ENCODE data around the gene VPS51. TPM values are rescaled to one million over a fixed set of nuclear protein-coding genes. Genes with fewer than 3 reads are reported as not detected.

The VPS51 gene
- total RNA-seq, 1 donor from 2014 or later = 115 TPM

- intact Hi-C loops (cut with DNase I) = no loop called here
- ATAC-seq (peak; percentile 76), DNase-seq (ENCODE audit: low spot score) (no peak)
Observed at GRCh38 chr11:65102142-65103095, 6.4 kb downstream of the VPS51 start.

- intact Hi-C loops (cut with DNase I) = no loop called here
- ATAC-seq = no peak
- DNase-seq (ENCODE audit: low spot score) = no peak
Observed at GRCh38 chr11:65103476-65103875, 7.5 kb downstream of the VPS51 start.

- DNase-seq (ENCODE audit: low spot score) (no peak), ATAC-seq (no peak)
- intact Hi-C loops (cut with DNase I) = no loop called here
Observed at GRCh38 chr11:65104628-65105027, 8.6 kb downstream of the VPS51 start.

GRCh38 chr11:65107078-65107477, 11.1 kb downstream of the VPS51 start:
- DNase-seq (ENCODE audit: low spot score) = no peak
- intact Hi-C loops (cut with DNase I) = no loop called here

GRCh38 chr11:65107751-65108468, 11.9 kb downstream of the VPS51 start:
- DNase-seq (ENCODE audit: low spot score) (no peak), ATAC-seq (no peak)
- intact Hi-C loops (cut with DNase I) = no loop called here

More at GRCh38 chr11:65107078-65107477, 11.1 kb downstream of the VPS51 start:
- ATAC-seq = no peak

GRCh38 chr11:65108469-65109123, 12.6 kb downstream of the VPS51 start:
- ATAC-seq (no peak), DNase-seq (ENCODE audit: low spot score) (no peak)

GRCh38 chr11:65109231-65110198, 13.5 kb downstream of the VPS51 start:
- peak; percentile 64 for DNase-seq (ENCODE audit: low spot score)
- intact Hi-C loops (cut with DNase I) = loop anchor here (10.0 kb wide), 2 partner anchors 95 to 185 kb away; partner anchors contain the start of genes ARL2 and PPP2R5B
- no peak for ATAC-seq

More at GRCh38 chr11:65108469-65109123, 12.6 kb downstream of the VPS51 start:
- intact Hi-C loops (cut with DNase I) = no loop called here

- ATAC-seq (peak; percentile 73), DNase-seq (ENCODE audit: low spot score) (peak; percentile 96)
- intact Hi-C loops (cut with DNase I) = loop anchor here (10.0 kb wide), 2 partner anchors 96 to 186 kb away; partner anchors contain the start of genes ARL2 and PPP2R5B
Observed at GRCh38 chr11:65110354-65110861, 14.4 kb downstream of the VPS51 start.

GRCh38 chr11:65111159-65111743, 15.2 kb downstream of the VPS51 start:
- DNase-seq (ENCODE audit: low spot score) = no peak
- ATAC-seq = peak; percentile 1
- intact Hi-C loops (cut with DNase I) = loop anchor here (10.0 kb wide), 2 partner anchors 96 to 186 kb away; partner anchors contain the start of genes ARL2 and PPP2R5B

GRCh38 chr11:65111744-65112545, 15.9 kb downstream of the VPS51 start, which contains the start of gene TM7SF2:
TM7SF2 (plus strand) TSS chr11:65111872; CDS start chr11:65112016, 144 bp downstream.
- intact Hi-C loops (cut with DNase I) = loop anchor here (10.0 kb wide), 2 partner anchors 97 to 187 kb away; partner anchors contain the start of genes ARL2 and PPP2R5B
- DNase-seq (ENCODE audit: low spot score) = peak; percentile 97
- peak; percentile 93 for ATAC-seq

- no peak for ATAC-seq
- DNase-seq (ENCODE audit: low spot score) = peak; percentile 64
- intact Hi-C loops (cut with DNase I) = loop anchor here (10.0 kb wide), 2 partner anchors 98 to 188 kb away; partner anchors contain the start of genes ARL2 and PPP2R5B
Observed at GRCh38 chr11:65112546-65113360, 16.7 kb downstream of the VPS51 start.

- intact Hi-C loops (cut with DNase I) = loop anchor here (10.0 kb wide), 2 partner anchors 99 to 189 kb away; partner anchors contain the start of genes ARL2 and PPP2R5B
- DNase-seq (ENCODE audit: low spot score) = no peak
- no peak for ATAC-seq
Observed at GRCh38 chr11:65113361-65113756, 17.3 kb downstream of the VPS51 start.

GRCh38 chr11:65113839-65114238, 17.8 kb downstream of the VPS51 start:
- no peak for ATAC-seq
- intact Hi-C loops (cut with DNase I) = loop anchor here (10.0 kb wide), 2 partner anchors 99 to 189 kb away; partner anchors contain the start of genes ARL2 and PPP2R5B
- no peak for DNase-seq (ENCODE audit: low spot score)

- ATAC-seq (no peak), DNase-seq (ENCODE audit: low spot score) (no peak)
- intact Hi-C loops (cut with DNase I) = loop anchor here (10.0 kb wide), 2 partner anchors 100 to 190 kb away; partner anchors contain the start of genes ARL2 and PPP2R5B
Observed at GRCh38 chr11:65114538-65115171, 18.6 kb downstream of the VPS51 start.
